SH-SY5Y (cell line): ENCODE measurements around the gene HOXA6.

ENCODE experiments used
- GATA2 ChIP-seq: IDR thresholded peaks from 2 replicates; pipeline ENCODE4 v1.6.1; 2011; ENCODE audit warnings: mild to moderate bottlenecking, low read depth, low read length
- GATA3 ChIP-seq: IDR thresholded peaks from 2 replicates; pipeline ENCODE4 v1.6.1; 2011; ENCODE audit warnings: low read depth, mild to moderate bottlenecking, low read length, moderate library complexity

- no peak for TF ChIP-seq GATA2
- TF ChIP-seq GATA3 = no peak
These were observed 46.8 kb downstream of the HOXA6 start for GRCh38 chr7:27100694-27101170.
